ENCODE data around the gene MBOAT2. TPM values are rescaled to one million over a fixed set of nuclear protein-coding genes. Genes with fewer than 3 reads are reported as not detected.
"Not testable (repeated sequence)": the region's sequence is repeated elsewhere in the genome, so short reads cannot be mapped to it uniquely, and the experiment has no call there.

The MBOAT2 gene
- total RNA-seq, 4 donors from 2014 or later: 5.7 to 12.6 (median 7.4) TPM

GRCh38 chr2:8976442-8977259, 26.8 kb downstream of the MBOAT2 start:
- TF ChIP-seq CTCF (IDR thresholded peaks at IDR 0.05): no peak
- ATAC-seq (ENCODE audit: low FRiP score): no peak
- DNase-seq (ENCODE audit: low spot score): no peak

- no peak for DNase-seq (ENCODE audit: low spot score)
- no peak for ATAC-seq (ENCODE audit: low FRiP score)
- TF ChIP-seq CTCF (IDR thresholded peaks at IDR 0.05): no peak
Measured at GRCh38 chr2:8974016-8974415, 29.5 kb downstream of the MBOAT2 start.

GRCh38 chr2:8973017-8973416, 30.5 kb downstream of the MBOAT2 start:
- ATAC-seq (ENCODE audit: low FRiP score); DNase-seq (ENCODE audit: low spot score): not testable (repeated sequence)

- not testable (repeated sequence) for ATAC-seq (ENCODE audit: low FRiP score); DNase-seq (ENCODE audit: low spot score)
Measured at GRCh38 chr2:8972535-8972934, 30.9 kb downstream of the MBOAT2 start.

GRCh38 chr2:8969348-8969747, 34.1 kb downstream of the MBOAT2 start:
- ATAC-seq (ENCODE audit: low FRiP score); DNase-seq (ENCODE audit: low spot score): not testable (repeated sequence)

- no peak for TF ChIP-seq CTCF (IDR thresholded peaks at IDR 0.05)
- no peak for DNase-seq (ENCODE audit: low spot score)
- no peak for ATAC-seq (ENCODE audit: low FRiP score)
Measured at GRCh38 chr2:8966123-8966908, 37.2 kb downstream of the MBOAT2 start.

GRCh38 chr2:8965216-8965969, 38.1 kb downstream of the MBOAT2 start:
- ATAC-seq (ENCODE audit: low FRiP score) (no peak), DNase-seq (ENCODE audit: low spot score) (no peak)
- TF ChIP-seq CTCF (IDR thresholded peaks at IDR 0.05): no peak

GRCh38 chr2:8962890-8963289, 40.6 kb downstream of the MBOAT2 start:
- no peak for DNase-seq (ENCODE audit: low spot score)
- ATAC-seq (ENCODE audit: low FRiP score): no peak
- TF ChIP-seq CTCF (IDR thresholded peaks at IDR 0.05): no peak
